B cell (primary cell): ENCODE measurements around the gene ATP5F1A. TPM values are rescaled to one million over a fixed set of nuclear protein-coding genes. Genes with fewer than 3 reads are reported as not detected.
A peak's percentile ranks its signal among the peaks of the same experiment; 100 is the strongest.

Experiments used
- ATAC-seq: fragments of 200-7000 bp; cut with Tn5 transposase; one replicate; pipeline ENCODE4 v1.10.0; 2021; ENCODE audit warnings: low read depth, mild to moderate bottlenecking, moderate number of reproducible peaks, moderate library complexity
- CTCF ChIA-PET: fragments of 350-600 bp; sonication (Branson Sonifier 250); formaldehyde crosslinking; loops from one replicate; lab custom pipeline; 2021; ENCODE audit warnings: antibody characterized with exemption, inconsistent platforms; lab: Charles Lee
- POLR2A ChIA-PET: fragments of 350-600 bp; sonication (Branson Sonifier 250); formaldehyde crosslinking; loops from one replicate; lab custom pipeline; 2021; ENCODE audit warnings: antibody characterized with exemption; lab: Charles Lee
- DNase-seq: peaks from one replicate; pipeline ENCODE4 v3.0.0; 2013
- H2AFZ ChIP-seq: 2 replicates; pipeline ENCODE4 v1.6.1; 2012; ENCODE audit warnings: mild to moderate bottlenecking, low read depth, low read length; ENCODE audit not compliant: insufficient read depth, poor library complexity, severe bottlenecking
- H3K27ac ChIP-seq, 2 donors: 1 replicate in 1 of 2; 2 replicates in 1 of 2; pipeline ENCODE4 v1.5.1; 2012 to 2013; ENCODE audit warnings: low read length in 2 of 2, mild to moderate bottlenecking in 2 of 2, moderate library complexity in 1 of 2
- H3K27me3 ChIP-seq, 4 experiments: fragments of 200-600 bp in 1 of 4; sonication (generic) in 1 of 4; replicated peaks in 1 of 4; 1 replicate in 2 of 4; 2 replicates in 2 of 4; pipeline versions ENCODE4 v1.6.1 to v1.7.0; 2013 to 2016; ENCODE audit warnings: low read length in 3 of 4, mild to moderate bottlenecking in 2 of 4, mixed read lengths in 1 of 4, moderate library complexity in 1 of 4; ENCODE audit not compliant: insufficient read depth in 4 of 4, control insufficient read depth in 3 of 4; ENCODE audit errors: control extremely low read depth in 1 of 4
- H3K36me3 ChIP-seq, 2 experiments: replicated peaks in 1 of 2; 1 replicate in 1 of 2; 2 replicates in 1 of 2; pipeline versions ENCODE4 v1.6.1 to v1.7.1; 2013; ENCODE audit warnings: low read length in 1 of 2; ENCODE audit not compliant: insufficient read depth in 2 of 2, control insufficient read depth in 1 of 2; ENCODE audit errors: control extremely low read depth in 1 of 2, extremely low read depth in 1 of 2
- H3K4me1 ChIP-seq, 2 donors: fragments of 200-600 bp in 1 of 2; sonication (generic) in 1 of 2; 1 replicate in 1 of 2; 2 replicates in 1 of 2; pipeline versions ENCODE4 v1.5.1 to v1.6.1; 2013 to 2017; ENCODE audit warnings: low read length in 2 of 2; ENCODE audit not compliant: control insufficient read depth in 2 of 2, insufficient read depth in 2 of 2
- H3K4me2 ChIP-seq: replicated peaks from 2 replicates; pipeline ENCODE3; 2012; ENCODE audit warnings: mild to moderate bottlenecking, low read depth, low read length; ENCODE audit not compliant: poor library complexity, severe bottlenecking
- H3K4me3 ChIP-seq, 5 experiments: fragments of 200-600 bp in 1 of 5; sonication (generic) in 1 of 5; 1 replicate in 3 of 5; 2 replicates in 2 of 5; pipeline versions ENCODE4 v1.5.1 to v1.7.0; 2011 to 2016; ENCODE audit warnings: low read length in 4 of 5, mild to moderate bottlenecking in 4 of 5, low read depth in 2 of 5, control low read depth in 1 of 5, moderate library complexity in 1 of 5; ENCODE audit not compliant: insufficient read depth in 1 of 5; ENCODE audit errors: control extremely low read depth in 1 of 5, extremely low read depth in 1 of 5
- H3K79me2 ChIP-seq: fragments of 200-600 bp; sonication (generic); one replicate; pipeline ENCODE4 v1.6.0; 2016; ENCODE audit warnings: low read length; ENCODE audit not compliant: control insufficient read depth, insufficient read depth
- H3K9ac ChIP-seq: fragments of 200-600 bp; sonication (generic); 2 replicates; pipeline ENCODE4 v1.6.1; 2017; ENCODE audit warnings: mild to moderate bottlenecking, low read length, moderate library complexity
- H3K9me3 ChIP-seq, 3 donors: one replicate each; pipeline versions ENCODE4 v1.6.1 to v1.7.1; 2013; ENCODE audit warnings: low read length in 2 of 3; ENCODE audit not compliant: control insufficient read depth in 2 of 3, insufficient read depth in 1 of 3; ENCODE audit errors: control extremely low read depth in 1 of 3
- H4K20me1 ChIP-seq: 2 replicates; pipeline ENCODE4 v1.6.0; 2012; ENCODE audit warnings: mild to moderate bottlenecking, low read length; ENCODE audit not compliant: insufficient read depth, control insufficient read depth, poor library complexity, severe bottlenecking
- H3K27ac Mint-ChIP-seq: one replicate; pipeline ENCODE4 v1.8.0; 2021; ENCODE audit warnings: mixed read lengths
- H3K27me3 Mint-ChIP-seq: one replicate; pipeline ENCODE4 v1.8.0; 2021; ENCODE audit warnings: mixed read lengths
- H3K4me1 Mint-ChIP-seq: one replicate; pipeline ENCODE4 v1.8.0; 2021; ENCODE audit warnings: mixed read lengths
- H3K4me3 Mint-ChIP-seq: one replicate; pipeline ENCODE4 v1.8.0; 2021; ENCODE audit warnings: mixed read lengths
- H3K9me3 Mint-ChIP-seq: one replicate; pipeline ENCODE4 v1.8.0; 2022; ENCODE audit warnings: mixed read lengths; ENCODE audit not compliant: insufficient read depth
- CTCF ChIP-seq: fragments of 200-600 bp; IDR thresholded peaks from one replicate; pipeline ENCODE4 v1.8.0; 2022; ENCODE audit warnings: antibody characterized with exemption, mild to moderate bottlenecking
- EZH2 ChIP-seq: IDR thresholded peaks from 2 replicates; pipeline ENCODE4 v1.6.1; 2012; ENCODE audit warnings: borderline replicate concordance, low read depth, mild to moderate bottlenecking, moderate library complexity, low read length; ENCODE audit not compliant: insufficient read depth, poor library complexity, severe bottlenecking
- WGBS: methylation state at CpG from one replicate; pipeline ENCODE4 v1.1.5; 2013; ENCODE audit warnings: missing lambda C conversion rate; ENCODE audit not compliant: insufficient coverage; 5-methylcytosine and 5-hydroxymethylcytosine counted together
- intact Hi-C: fragments of 100-400 bp; cut with micrococcal nuclease; formaldehyde crosslinking; loops from one replicate; pipeline ENCODE4 v1.10.0; 2022
- polyA plus RNA-seq: library from polyadenylated mRNA; depleted of rRNA; stranded (reverse); fragments of >200 nt; gene quantifications from 2 replicates; pipeline ENCODE4 v1.2.3, GENCODE V29; 2012
- total RNA-seq, 2 donors: library from RNA; stranded (reverse); fragments of 120-200 nt in 1 of 2; gene quantifications; 1 replicate in 1 of 2; 2 replicates in 1 of 2; pipeline versions ENCODE4 v1.2.3 to v1.2.4, GENCODE V29; 2013 to 2022

The ATP5F1A gene
- total and polyA plus RNA-seq, 2 donors (not counting 1 experiment from before 2014, with no cell fraction given), result 225 to 235 TPM

GRCh38 chr18:46109386-46109785, 11.3 kb upstream of the ATP5F1A start:
- no peak for TF ChIP-seq EZH2
- TF ChIP-seq CTCF, result no peak
- H3K4me1 ChIP-seq, result peaks cover 5 to 7% of the 10 kb centered on the region in 2 donors
- Mint-ChIP-seq H3K4me1 (peaks cover 15% of the 10 kb centered on the region), H3K27ac (no peak overlapping the region), H3K9me3 (no peaks in the 10 kb centered on the region), H3K27me3 (no peaks in the 10 kb centered on the region), H3K4me3 (no peak overlapping the region)
- peaks cover 40% of the 10 kb centered on the region for H3K79me2 ChIP-seq
- ATAC-seq (no peak), DNase-seq (no peak)
- H4K20me1 ChIP-seq, result no peaks in the 10 kb centered on the region
- H2AFZ ChIP-seq, result no peak overlapping the region
- POLR2A ChIA-PET, result no interaction called here
- no peaks in the 10 kb centered on the region for H3K27me3 ChIP-seq
- peaks cover 2 to 16% of the 10 kb centered on the region in 2 experiments for H3K36me3 ChIP-seq
- H3K4me2 ChIP-seq, result no peak overlapping the region
- H3K4me3 ChIP-seq, result no peak overlapping the region
- H3K9ac ChIP-seq, result no peak overlapping the region
- no peak overlapping the region for H3K27ac ChIP-seq
- CTCF ChIA-PET, result no interaction called here
- intact Hi-C loops, result loop anchor here (10.0 kb wide), 1 partner anchor 1045 kb away; the partner anchor contains the start of gene HDHD2
- 94% methylated on average over 3 of the region's 5 CpGs for WGBS
- H3K9me3 ChIP-seq, result no peaks in the 10 kb centered on the region

GRCh38 chr18:46104128-46104911, 6.2 kb upstream of the ATP5F1A start, which contains the start of gene HAUS1:
HAUS1 (plus strand) TSS chr18:46104385; CDS start chr18:46104412, 27 bp downstream.
- ChIA-PET CTCF (interaction anchor here (1.0 to 1.9 kb wide), 3 partner anchors 31 to 177 kb away, joined by 3 to 7 read pairs (median 4); a partner anchor contains a TSS), POLR2A (interaction anchor here (0.8 kb wide), 1 partner anchor 155 kb away, joined by 4 read pairs; no protein-coding TSS in a partner anchor)
- peak within 1 kb of the TSS; percentile 79 to 100 (median 90) for H3K4me3 ChIP-seq
- Mint-ChIP-seq H3K4me3 (peak within 1 kb of the TSS; percentile 98), H3K27ac (peak within 1 kb of the TSS; percentile 91), H3K9me3 (no peaks in the 10 kb centered on the region), H3K27me3 (no peaks in the 10 kb centered on the region), H3K4me1 (peaks cover 18% of the 10 kb centered on the region)
- DNase-seq, result peak; percentile 80
- TF ChIP-seq CTCF (no peak), EZH2 (no peak)
- peaks cover 8 to 11% of the 10 kb centered on the region in 2 donors for H3K4me1 ChIP-seq
- no peaks in the 10 kb centered on the region for H3K9me3 ChIP-seq
- intact Hi-C loops, result loop anchor here (1.0 to 10.0 kb wide), 3 partner anchors 69 to 1050 kb away; partner anchors contain the start of genes EPG5 and HDHD2
- H3K27ac ChIP-seq, result peak within 1 kb of the TSS; percentile 56 to 64
- no peaks in the 10 kb centered on the region for H4K20me1 ChIP-seq
- peak within 1 kb of the TSS; percentile 83 for H3K9ac ChIP-seq
- WGBS, result under 1% methylated on average over 50 of the region's 57 CpGs
- peak within 1 kb of the TSS; percentile 96 for H2AFZ ChIP-seq
- H3K36me3 ChIP-seq, result peaks cover 2 to 4% of the 10 kb centered on the region in 2 experiments
- H3K4me2 ChIP-seq, result peak within 1 kb of the TSS; percentile 82
- H3K79me2 ChIP-seq, result peaks cover 41% of the 10 kb centered on the region
- ATAC-seq, result peak; percentile 100
- H3K27me3 ChIP-seq, result no peaks in the 10 kb centered on the region
